SK-MEL-5 (cell line): ENCODE data around the gene PSAP. TPM values are rescaled to one million over a fixed set of nuclear protein-coding genes. Genes with fewer than 3 reads are reported as not detected.

Source experiments
- DNase-seq: peaks from one replicate; pipeline ENCODE4 v3.0.0-alpha.2; 2016; ENCODE audit warnings: low read depth, low spot score
- in situ Hi-C: cut with HindIII; loops from 2 replicates; pipeline ENCODE4 v1.10.0; 2016; ENCODE audit warnings: low sequenced_read_pairs, high pct_unique_total_duplicates, low pct_unique_long_range_greater_than_20kb
- total RNA-seq: library from RNA; depleted of rRNA; stranded (reverse); fragments of >200 nt; shearing (Covaris generic); gene quantifications from 2 replicates; pipeline ENCODE4 v1.2.3, GENCODE V29; 2014

The PSAP gene
- total RNA-seq, 1 experiment from 2014 or later: 1,457 TPM

GRCh38 chr10:71850021-71850742, 869 bp downstream of the PSAP start:
- DNase-seq: no peak
- in situ Hi-C loops: no loop called here

DNA sequence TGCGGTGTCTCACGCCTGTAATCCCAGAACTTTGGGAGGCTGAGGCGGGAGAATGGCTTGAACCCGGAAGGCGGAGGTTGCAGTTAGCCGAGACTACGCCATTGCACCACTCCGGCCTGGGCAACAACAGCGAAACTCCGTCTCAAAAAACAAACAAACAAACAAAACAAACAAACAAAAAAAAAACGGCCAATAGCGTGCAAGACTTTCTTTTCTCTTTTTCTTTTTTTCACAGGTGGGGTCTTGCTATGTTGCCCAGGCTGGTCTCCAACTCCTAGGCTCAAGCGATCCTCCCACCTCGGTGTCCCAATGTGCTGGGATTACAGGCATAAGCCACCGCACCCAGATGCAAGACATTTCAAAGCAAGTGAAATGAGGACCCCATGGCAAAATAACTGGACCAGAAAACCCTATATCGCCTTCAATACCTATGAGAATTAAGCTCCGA, 1.6 kb downstream of the PSAP start:
- in situ Hi-C loops: no loop called here
- no peak for DNase-seq

DNA sequence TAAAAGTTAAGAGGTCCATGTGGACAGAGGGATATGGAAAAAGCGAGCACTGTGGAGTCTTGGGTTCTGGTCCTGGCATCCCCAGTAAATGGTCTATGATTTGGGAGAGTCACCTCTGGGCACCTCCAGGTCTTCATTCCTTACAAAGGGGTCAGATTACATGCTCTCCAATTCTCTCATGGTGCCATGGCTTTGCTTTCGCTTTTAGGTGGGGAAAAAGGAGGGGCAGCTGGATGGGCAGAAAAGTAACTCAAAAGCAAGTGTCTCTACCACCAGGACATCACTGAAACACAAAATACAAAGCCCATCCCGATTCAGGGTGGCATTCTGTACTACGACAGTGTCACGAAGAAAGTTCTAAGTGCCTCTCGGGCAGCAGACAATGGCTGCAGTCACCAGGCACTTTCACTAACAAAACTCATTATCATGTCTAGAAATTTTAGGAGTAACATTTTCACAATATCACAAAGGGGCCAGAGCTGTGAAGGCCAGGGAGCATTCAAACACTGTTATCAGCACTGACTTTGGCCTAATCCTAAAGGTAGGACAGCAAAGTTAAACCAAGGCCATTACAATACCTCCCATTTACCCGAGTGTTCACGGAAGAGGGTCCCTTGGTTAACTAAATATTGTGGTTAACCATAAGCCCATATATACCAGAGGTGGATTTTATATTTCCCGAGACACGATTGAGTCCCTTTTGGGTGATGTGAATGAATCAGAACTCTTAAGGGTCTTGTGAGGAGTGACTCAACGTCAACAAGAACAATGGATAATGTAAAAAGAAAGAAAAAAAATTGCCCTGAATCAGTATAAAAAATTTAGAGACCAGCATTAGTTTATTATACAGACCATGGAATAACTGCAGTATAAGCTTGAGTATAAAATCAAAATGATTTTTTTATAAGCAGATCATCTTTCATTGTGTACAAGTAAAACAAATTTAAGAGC, 2.5 kb downstream of the PSAP start:
- DNase-seq: peak; percentile 58
- in situ Hi-C loops: no loop called here

DNA sequence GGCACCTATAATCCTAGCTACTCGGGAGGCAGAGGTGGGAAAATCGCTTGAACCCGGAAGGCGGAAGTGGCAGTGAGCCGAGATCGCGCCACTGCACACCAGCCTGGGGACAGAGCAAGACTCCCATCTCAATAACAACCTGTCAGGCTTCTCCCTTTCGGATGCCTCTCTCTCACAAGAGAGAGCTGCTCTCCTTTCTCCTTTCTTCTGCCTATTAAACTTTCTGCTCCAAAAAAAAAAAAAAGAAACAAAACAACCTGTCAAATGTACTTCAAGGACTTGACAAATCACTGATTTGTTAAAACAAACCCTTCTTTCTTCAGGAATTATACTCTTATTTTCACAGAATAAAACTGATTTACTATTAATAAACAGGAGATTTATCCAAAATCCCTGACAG, 3.6 kb downstream of the PSAP start:
- no peak for DNase-seq
- in situ Hi-C loops: no loop called here

GRCh38 chr10:71846816-71847215, 4.2 kb downstream of the PSAP start:
- no peak for DNase-seq
- in situ Hi-C loops: no loop called here

DNA sequence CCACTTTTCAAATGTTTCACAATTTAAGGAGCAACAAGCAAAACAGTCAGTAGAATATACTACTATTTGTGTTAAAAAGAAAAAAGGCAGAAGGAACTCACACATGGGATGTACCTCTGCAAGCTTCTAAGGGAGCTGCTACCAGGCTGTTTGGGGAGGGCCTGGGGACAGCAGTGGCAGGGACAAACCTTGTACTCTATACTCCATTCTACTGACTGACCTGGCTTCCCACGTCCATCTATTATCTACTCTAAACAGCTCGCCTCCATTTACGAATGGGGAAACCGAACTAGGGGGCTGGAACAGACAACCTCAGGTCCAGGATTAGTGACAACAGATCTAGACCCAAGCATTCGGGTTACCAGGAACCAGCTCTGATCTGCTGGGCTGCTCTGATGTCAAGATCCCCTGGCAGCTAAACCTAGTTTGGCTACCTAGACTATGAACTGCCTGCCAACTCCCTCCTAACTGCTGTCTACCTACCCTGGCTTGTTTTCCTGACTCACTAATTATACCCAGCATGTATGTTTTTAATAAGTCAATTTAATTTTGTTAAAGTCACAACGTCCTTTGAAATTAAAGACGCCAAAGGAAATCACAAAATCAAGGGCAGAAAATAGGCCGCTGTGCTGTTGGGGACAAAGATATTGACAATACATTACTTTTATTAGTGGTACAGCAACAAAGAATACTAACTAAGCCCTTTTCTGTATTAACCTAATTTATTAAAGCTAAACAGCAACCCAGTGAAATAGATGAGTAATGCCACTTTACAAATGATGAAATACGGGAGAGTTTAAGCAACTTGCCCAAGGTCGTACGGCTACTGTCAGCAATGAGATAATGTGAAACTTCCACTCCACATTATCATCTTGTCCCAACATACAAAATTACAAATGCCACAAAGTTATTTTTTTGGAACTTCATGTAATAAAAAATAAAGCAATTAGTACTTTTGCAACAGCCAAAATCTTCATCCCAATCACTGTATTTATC, 5.3 kb downstream of the PSAP start:
- in situ Hi-C loops: no loop called here
- no peak for DNase-seq

DNA sequence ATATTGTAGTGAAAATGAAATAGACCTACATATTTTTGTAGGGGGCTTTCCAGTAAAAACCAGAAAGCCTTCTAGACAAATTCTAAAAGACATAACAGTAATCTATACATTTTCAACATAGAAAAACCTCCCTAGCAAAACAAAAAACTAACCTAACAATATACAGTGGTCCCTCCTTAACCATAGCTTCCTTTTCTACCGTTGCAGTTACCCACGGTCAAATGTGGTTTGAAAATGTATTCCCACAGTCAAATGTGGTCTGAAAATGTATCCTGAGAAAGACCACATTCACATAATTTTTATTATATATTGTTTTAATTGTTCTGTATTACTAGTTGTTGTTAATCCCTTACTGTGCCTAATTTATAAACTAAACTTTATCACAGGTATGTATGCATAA, 6.4 kb downstream of the PSAP start:
- DNase-seq: no peak
- in situ Hi-C loops: no loop called here

- DNase-seq: no peak
- in situ Hi-C loops: no loop called here
Measured at GRCh38 chr10:71844084-71844483, 7.0 kb downstream of the PSAP start.

DNA sequence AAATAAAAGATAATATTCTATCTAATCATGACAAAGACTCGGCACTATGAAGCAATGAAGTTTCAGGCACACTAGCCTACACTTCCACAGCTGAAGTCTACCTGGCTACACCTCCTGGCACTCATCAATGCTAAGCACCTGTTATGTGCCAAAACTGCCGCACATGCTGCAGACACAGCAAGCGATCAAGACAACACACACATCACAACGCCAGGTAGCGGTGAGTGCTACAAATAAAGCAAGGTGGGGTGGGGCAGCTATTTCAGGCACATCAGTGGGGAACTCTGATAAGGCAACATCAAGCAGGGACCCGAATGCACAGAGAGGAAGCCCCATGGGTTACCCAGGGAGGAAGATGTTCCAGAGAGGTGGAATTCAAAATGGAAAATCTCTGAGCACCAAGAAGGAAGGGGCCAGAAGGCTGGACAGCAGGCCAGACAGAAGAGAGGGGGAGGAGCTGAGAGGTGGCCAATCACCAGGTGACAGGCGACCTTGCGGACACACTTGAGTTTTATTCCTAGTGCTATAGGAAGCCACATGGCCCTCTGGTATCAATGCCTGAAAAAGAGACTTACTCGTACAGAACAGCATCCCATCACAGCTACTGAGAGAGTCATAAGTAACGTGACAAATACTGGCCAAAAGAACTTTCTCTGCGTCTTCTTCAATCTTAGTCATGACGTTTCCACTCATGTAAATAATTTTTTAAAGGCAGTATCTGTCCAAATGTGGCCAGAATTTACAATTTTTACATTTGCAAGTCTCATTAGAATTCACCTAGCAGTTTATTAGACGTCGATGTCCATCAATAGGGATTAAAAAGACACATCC, 8.0 kb downstream of the PSAP start:
- DNase-seq: no peak
- in situ Hi-C loops: no loop called here

DNA sequence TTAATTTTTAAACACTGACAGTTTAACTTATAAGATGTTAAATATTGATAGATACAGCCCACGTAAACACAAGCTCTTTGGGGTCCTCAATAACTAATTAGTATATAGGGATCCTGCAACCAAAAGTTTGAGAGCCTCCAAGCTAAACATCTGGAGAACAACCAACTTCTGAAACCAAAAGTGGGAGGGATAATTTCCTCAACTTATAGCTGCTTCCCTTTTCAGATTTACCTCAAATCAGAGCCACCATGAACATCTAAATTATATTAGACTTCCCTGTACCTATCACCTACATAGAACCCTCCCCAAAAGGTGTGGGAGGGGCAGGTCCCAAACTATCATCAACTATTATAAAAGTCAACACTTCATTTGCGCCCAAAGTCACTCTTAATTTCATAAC, 8.6 kb downstream of the PSAP start:
- in situ Hi-C loops: no loop called here
- no peak for DNase-seq

GRCh38 chr10:71840958-71841335, 10.1 kb downstream of the PSAP start:
- in situ Hi-C loops: no loop called here
- DNase-seq: no peak

- in situ Hi-C loops: no loop called here
Measured at GRCh38 chr10:71840177-71840957, 10.7 kb downstream of the PSAP start.

GRCh38 chr10:71838264-71839211, 12.5 kb downstream of the PSAP start:
- in situ Hi-C loops: no loop called here
- DNase-seq: no peak

More at GRCh38 chr10:71840177-71840957, 10.7 kb downstream of the PSAP start:
- DNase-seq: peak; percentile 81

GRCh38 chr10:71837098-71837827, 13.8 kb downstream of the PSAP start:
- in situ Hi-C loops: no loop called here
- DNase-seq: peak; percentile 59

GRCh38 chr10:71836596-71836974, 14.5 kb downstream of the PSAP start:
- in situ Hi-C loops: no loop called here
- peak; percentile 28 for DNase-seq
